HCT116 (cell line): ENCODE results near the gene MTHFS. TPM values are rescaled to one million over a fixed set of nuclear protein-coding genes. Genes with fewer than 3 reads are reported as not detected.

Experiments used
- ATAC-seq: fragments of 200-7000 bp; cut with Tn5 transposase; 2 replicates; pipeline ENCODE4 v1.9.1; 2020; ENCODE audit warnings: mild to moderate bottlenecking, moderate library complexity
- BruUV-seq: library from RNA; stranded (reverse); fragments of 400-500 nt; replicated peaks from 2 replicates; lab custom pipeline; 2021; lab: Mats Ljungman, UMichigan
- CTCF ChIA-PET: fragments of 300-600 bp; sonication (Branson Sonifier 250); formaldehyde crosslinking; loops from one replicate; lab custom pipeline; 2021; ENCODE audit warnings: antibody characterized with exemption; lab: Charles Lee
- POLR2A ChIA-PET: fragments of 300-600, 350-600 bp; sonication (Branson Sonifier 250); formaldehyde crosslinking; loops from one replicate; lab custom pipeline; 2021; ENCODE audit warnings: antibody characterized with exemption; lab: Charles Lee
- RAD21 ChIA-PET, 2 experiments: fragments of 300-600 bp; sonication (Branson Sonifier 250); formaldehyde crosslinking; loops; one replicate each; lab custom pipeline; 2023; ENCODE audit warnings: low total read pairs in 2 of 2; ENCODE audit not compliant: uncharacterized antibody in 2 of 2, unreplicated experiment in 2 of 2, low non-redundant PET in 1 of 2; lab: Charles Lee
- DNase-seq: peaks from one replicate; pipeline ENCODE4 v3.0.0-alpha.2; 2010; ENCODE audit warnings: low read depth, low spot score
- H2AFZ ChIP-seq: fragments of 200-600 bp; shearing (Covaris generic), sonication (generic); 2 replicates; pipeline ENCODE4 v1.6.1; 2017; ENCODE audit warnings: low read depth, mixed run types, mixed read lengths, antibody characterized with exemption, low read length; ENCODE audit not compliant: poor library complexity, severe bottlenecking
- H3K27ac ChIP-seq: 2 replicates; pipeline ENCODE4 v1.5.1; 2012; ENCODE audit warnings: low read depth, low read length
- H3K27me3 ChIP-seq: fragments of 200-600 bp; sonication (generic); 2 replicates; pipeline ENCODE4 v1.6.1; 2016; ENCODE audit warnings: mixed run types, low read length, mixed read lengths; ENCODE audit not compliant: insufficient read depth
- H3K36me3 ChIP-seq, 2 experiments: fragments of 200-500 bp in 1 of 2; fragments of 200-600 bp in 1 of 2; sonication (Bioruptor generic) in 1 of 2; sonication (generic) in 1 of 2; 2 replicates each; pipeline versions ENCODE4 v1.5.1 to v1.6.1; 2014 to 2016; ENCODE audit warnings: low read length in 2 of 2, inconsistent platforms in 1 of 2, mixed read lengths in 1 of 2, mixed run types in 1 of 2; ENCODE audit not compliant: insufficient read depth in 2 of 2, control insufficient read depth in 1 of 2
- H3K4me1 ChIP-seq, 2 experiments: fragments of 200-600 bp in 1 of 2; sonication (generic) in 1 of 2; 2 replicates each; pipeline versions ENCODE4 v1.5.1 to v1.6.1; 2012 to 2017; ENCODE audit warnings: low read length in 2 of 2, inconsistent platforms in 1 of 2, mild to moderate bottlenecking in 1 of 2, mixed read lengths in 1 of 2, mixed run types in 1 of 2, moderate library complexity in 1 of 2; ENCODE audit not compliant: insufficient read depth in 2 of 2, control insufficient read depth in 1 of 2
- H3K4me2 ChIP-seq: fragments of 200-600 bp; sonication (generic); 2 replicates; pipeline ENCODE4 v1.6.1; 2017; ENCODE audit warnings: mixed run types, low read length, mixed read lengths
- H3K4me3 ChIP-seq, 2 experiments: fragments of 200-600 bp in 1 of 2; sonication (generic) in 1 of 2; replicated peaks in 1 of 2; 2 replicates each; pipeline ENCODE4 v1.5.1; 2011 to 2016; ENCODE audit warnings: low read length in 2 of 2, control low read depth in 1 of 2, low read depth in 1 of 2, mild to moderate bottlenecking in 1 of 2, mixed read lengths in 1 of 2, mixed run types in 1 of 2
- H3K79me2 ChIP-seq: fragments of 200-600 bp; sonication (generic); 2 replicates; pipeline ENCODE4 v1.6.1; 2017; ENCODE audit warnings: mild to moderate bottlenecking, mixed run types, low read length, moderate library complexity, mixed read lengths; ENCODE audit not compliant: insufficient read depth
- H3K9ac ChIP-seq: fragments of 200-600 bp; sonication (generic); 2 replicates; pipeline ENCODE4 v1.6.1; 2016; ENCODE audit warnings: low read length, mixed read lengths
- H3K9me2 ChIP-seq: fragments of 200-600 bp; sonication (generic), shearing (Covaris generic); 2 replicates; pipeline ENCODE4 v1.6.1; 2017; ENCODE audit warnings: mixed run types, mild to moderate bottlenecking, moderate library complexity; ENCODE audit not compliant: insufficient read depth
- H3K9me3 ChIP-seq, 2 experiments: fragments of 200-500 bp in 1 of 2; fragments of 200-600 bp in 1 of 2; sonication (Bioruptor generic) in 1 of 2; sonication (generic) in 1 of 2; 2 replicates each; pipeline ENCODE4 v1.6.1; 2014 to 2017; ENCODE audit warnings: low read length in 2 of 2, mixed read lengths in 2 of 2, inconsistent platforms in 1 of 2, low read depth in 1 of 2, mild to moderate bottlenecking in 1 of 2, mixed run types in 1 of 2, moderate library complexity in 1 of 2; ENCODE audit not compliant: control insufficient read depth in 1 of 2, insufficient read depth in 1 of 2
- H4K20me1 ChIP-seq: fragments of 200-600 bp; sonication (generic), shearing (Covaris generic); 2 replicates; pipeline ENCODE4 v1.6.1; 2017; ENCODE audit warnings: mixed run types, mild to moderate bottlenecking, moderate library complexity; ENCODE audit not compliant: insufficient read depth
- CBX3 ChIP-seq: IDR thresholded peaks from 2 replicates; pipeline ENCODE4 v1.6.1; 2012; ENCODE audit warnings: low read depth
- ELF1 ChIP-seq: IDR thresholded peaks from 2 replicates; pipeline ENCODE4 v1.6.1; 2012; ENCODE audit warnings: low read depth, borderline replicate concordance
- EZH2 ChIP-seq: fragments of 200-600 bp; sonication (generic); IDR thresholded peaks from 2 replicates; pipeline ENCODE4 v1.6.1; 2017; ENCODE audit warnings: antibody characterized with exemption, mixed run types
- SRF ChIP-seq: IDR thresholded peaks from 2 replicates; pipeline ENCODE4 v1.6.1; 2012; ENCODE audit warnings: low read depth
- TCF7L2 ChIP-seq: IDR thresholded peaks from 2 replicates; pipeline ENCODE4 v1.7.0; 2011; ENCODE audit warnings: borderline replicate concordance, inconsistent platforms; ENCODE audit not compliant: insufficient read depth, insufficient read length; ENCODE audit errors: extremely low read depth
- YY1 ChIP-seq: IDR thresholded peaks from 2 replicates; pipeline ENCODE4 v1.6.1; 2011; ENCODE audit warnings: low read length, low read depth, moderate library complexity, mild to moderate bottlenecking; ENCODE audit not compliant: insufficient replicate concordance; ENCODE audit errors: extremely low read depth
- ZNF274 ChIP-seq: fragments of 200-500 bp; sonication (Bioruptor generic); IDR thresholded peaks from 2 replicates; pipeline ENCODE4 v1.6.1; 2014; ENCODE audit warnings: mild to moderate bottlenecking, low read depth, low read length, inconsistent platforms
- intact Hi-C: fragments of 100-400 bp; cut with micrococcal nuclease; formaldehyde crosslinking; loops from 2 replicates; pipeline ENCODE4 v1.10.0; 2022
- total RNA-seq: library from RNA; stranded (reverse); gene quantifications from one replicate; pipeline ENCODE4 v1.2.1, GENCODE V29; 2021; ENCODE audit not compliant: unreplicated experiment
- TF ChIP-seq, protein P1 (sequence below): IDR thresholded peaks from 2 replicates; pipeline ENCODE4 v1.6.1; 2012
- TF ChIP-seq, protein P2 (sequence below), 3 experiments: fragments of 200-600 bp in 1 of 3; sonication (generic) in 1 of 3; IDR thresholded peaks in 2 of 3; conservative IDR thresholded peaks in 1 of 3; 2 replicates each; pipeline ENCODE4 v1.5.1; 2012 to 2017; ENCODE audit warnings: low read depth in 2 of 3, low read length in 2 of 3, antibody characterized with exemption in 1 of 3, borderline replicate concordance in 1 of 3, control low read depth in 1 of 3, mild to moderate bottlenecking in 1 of 3, mixed read lengths in 1 of 3, mixed run types in 1 of 3, moderate library complexity in 1 of 3; ENCODE audit not compliant: insufficient read depth in 1 of 3
- TF ChIP-seq, protein P3 (sequence below): IDR thresholded peaks from 2 replicates; pipeline ENCODE4 v1.6.1; 2012; ENCODE audit warnings: low read depth

Gene MTHFS
- total RNA-seq, 1 experiment from 2014 or later = 30.5 TPM

DNA sequence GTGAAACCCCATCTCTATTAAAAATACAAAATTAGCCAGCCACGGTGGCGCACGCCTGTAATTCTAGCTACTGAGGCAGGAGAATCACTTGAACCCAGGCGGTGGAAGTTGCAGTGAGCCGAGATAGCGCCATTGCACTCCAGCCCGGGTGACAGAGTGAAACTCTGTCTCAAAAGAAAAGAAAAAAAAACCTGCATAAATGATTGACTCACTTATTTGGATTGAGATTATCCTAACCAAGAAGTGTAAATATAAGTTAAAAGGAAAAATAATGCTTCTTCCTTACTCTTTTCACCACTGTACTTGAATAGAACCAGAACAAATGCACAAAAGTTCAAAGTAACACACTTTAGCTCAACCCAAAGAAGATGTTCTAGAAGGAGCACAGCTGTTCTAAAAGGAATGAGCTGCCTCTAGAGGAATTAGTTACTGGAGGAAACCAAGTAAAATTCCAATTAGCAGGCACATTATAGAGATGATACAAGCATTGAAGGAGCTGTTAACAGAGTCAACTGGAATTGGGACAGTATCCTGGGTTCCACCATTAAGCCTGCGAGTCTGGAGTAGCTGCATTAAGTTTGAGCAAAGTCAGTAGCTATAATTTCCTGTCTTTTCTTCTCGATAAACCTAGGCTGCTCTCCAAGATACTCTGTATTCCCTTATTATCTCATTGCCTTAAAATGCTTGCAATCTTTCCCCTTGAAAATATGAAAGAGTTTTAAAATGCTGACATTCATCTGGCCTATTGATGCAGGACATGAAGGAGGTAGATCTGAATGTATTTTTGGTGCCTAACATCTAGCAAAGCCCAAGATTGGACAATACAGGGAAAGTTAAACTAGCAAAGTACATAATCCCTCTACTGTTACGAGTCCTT lies 9.5 kb downstream of the MTHFS start:
- peaks cover 26% of the 10 kb centered on the region for H3K79me2 ChIP-seq
- intact Hi-C loops = no loop called here
- no peaks in the 10 kb centered on the region for H3K4me1 ChIP-seq
- no peak overlapping the region for H3K4me2 ChIP-seq
- ChIA-PET CTCF (interaction anchor here (0.9 kb wide), 1 partner anchor 34 kb away, joined by 3 read pairs; no protein-coding TSS in a partner anchor), RAD21 (no interaction called here), POLR2A (no interaction called here)
- no peaks in the 10 kb centered on the region for H3K9me3 ChIP-seq
- H3K9me2 ChIP-seq = no peaks in the 10 kb centered on the region
- H3K27ac ChIP-seq = no peak overlapping the region
- no peak overlapping the region for H3K4me3 ChIP-seq
- ATAC-seq = no peak
- no peaks in the 10 kb centered on the region for H4K20me1 ChIP-seq
- H3K9ac ChIP-seq = no peak overlapping the region
- no peak for DNase-seq
- no peaks in the 10 kb centered on the region for H3K27me3 ChIP-seq
- TF ChIP-seq SRF = no peak
- TF ChIP-seq, protein P1, sequence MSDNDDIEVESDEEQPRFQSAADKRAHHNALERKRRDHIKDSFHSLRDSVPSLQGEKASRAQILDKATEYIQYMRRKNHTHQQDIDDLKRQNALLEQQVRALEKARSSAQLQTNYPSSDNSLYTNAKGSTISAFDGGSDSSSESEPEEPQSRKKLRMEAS = no peak
- TF ChIP-seq TCF7L2 = no peak
- TF ChIP-seq, protein P2, sequence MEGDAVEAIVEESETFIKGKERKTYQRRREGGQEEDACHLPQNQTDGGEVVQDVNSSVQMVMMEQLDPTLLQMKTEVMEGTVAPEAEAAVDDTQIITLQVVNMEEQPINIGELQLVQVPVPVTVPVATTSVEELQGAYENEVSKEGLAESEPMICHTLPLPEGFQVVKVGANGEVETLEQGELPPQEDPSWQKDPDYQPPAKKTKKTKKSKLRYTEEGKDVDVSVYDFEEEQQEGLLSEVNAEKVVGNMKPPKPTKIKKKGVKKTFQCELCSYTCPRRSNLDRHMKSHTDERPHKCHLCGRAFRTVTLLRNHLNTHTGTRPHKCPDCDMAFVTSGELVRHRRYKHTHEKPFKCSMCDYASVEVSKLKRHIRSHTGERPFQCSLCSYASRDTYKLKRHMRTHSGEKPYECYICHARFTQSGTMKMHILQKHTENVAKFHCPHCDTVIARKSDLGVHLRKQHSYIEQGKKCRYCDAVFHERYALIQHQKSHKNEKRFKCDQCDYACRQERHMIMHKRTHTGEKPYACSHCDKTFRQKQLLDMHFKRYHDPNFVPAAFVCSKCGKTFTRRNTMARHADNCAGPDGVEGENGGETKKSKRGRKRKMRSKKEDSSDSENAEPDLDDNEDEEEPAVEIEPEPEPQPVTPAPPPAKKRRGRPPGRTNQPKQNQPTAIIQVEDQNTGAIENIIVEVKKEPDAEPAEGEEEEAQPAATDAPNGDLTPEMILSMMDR (IDR thresholded peaks at IDR 0.05 in 2 of 3, conservative IDR thresholded peaks at IDR 0.05 in 1 of 3; ENCODE audit: borderline replicate concordance in 1 of 3, insufficient read depth in 1 of 3, low read depth in 2 of 3, low read length in 2 of 3) = no peak
- TF ChIP-seq ELF1 = no peak
- no peak for TF ChIP-seq ZNF274
- no peak for TF ChIP-seq CBX3
- TF ChIP-seq YY1 = no peak
- no peak for TF ChIP-seq EZH2
- TF ChIP-seq, protein P3, sequence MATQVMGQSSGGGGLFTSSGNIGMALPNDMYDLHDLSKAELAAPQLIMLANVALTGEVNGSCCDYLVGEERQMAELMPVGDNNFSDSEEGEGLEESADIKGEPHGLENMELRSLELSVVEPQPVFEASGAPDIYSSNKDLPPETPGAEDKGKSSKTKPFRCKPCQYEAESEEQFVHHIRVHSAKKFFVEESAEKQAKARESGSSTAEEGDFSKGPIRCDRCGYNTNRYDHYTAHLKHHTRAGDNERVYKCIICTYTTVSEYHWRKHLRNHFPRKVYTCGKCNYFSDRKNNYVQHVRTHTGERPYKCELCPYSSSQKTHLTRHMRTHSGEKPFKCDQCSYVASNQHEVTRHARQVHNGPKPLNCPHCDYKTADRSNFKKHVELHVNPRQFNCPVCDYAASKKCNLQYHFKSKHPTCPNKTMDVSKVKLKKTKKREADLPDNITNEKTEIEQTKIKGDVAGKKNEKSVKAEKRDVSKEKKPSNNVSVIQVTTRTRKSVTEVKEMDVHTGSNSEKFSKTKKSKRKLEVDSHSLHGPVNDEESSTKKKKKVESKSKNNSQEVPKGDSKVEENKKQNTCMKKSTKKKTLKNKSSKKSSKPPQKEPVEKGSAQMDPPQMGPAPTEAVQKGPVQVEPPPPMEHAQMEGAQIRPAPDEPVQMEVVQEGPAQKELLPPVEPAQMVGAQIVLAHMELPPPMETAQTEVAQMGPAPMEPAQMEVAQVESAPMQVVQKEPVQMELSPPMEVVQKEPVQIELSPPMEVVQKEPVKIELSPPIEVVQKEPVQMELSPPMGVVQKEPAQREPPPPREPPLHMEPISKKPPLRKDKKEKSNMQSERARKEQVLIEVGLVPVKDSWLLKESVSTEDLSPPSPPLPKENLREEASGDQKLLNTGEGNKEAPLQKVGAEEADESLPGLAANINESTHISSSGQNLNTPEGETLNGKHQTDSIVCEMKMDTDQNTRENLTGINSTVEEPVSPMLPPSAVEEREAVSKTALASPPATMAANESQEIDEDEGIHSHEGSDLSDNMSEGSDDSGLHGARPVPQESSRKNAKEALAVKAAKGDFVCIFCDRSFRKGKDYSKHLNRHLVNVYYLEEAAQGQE = no peak
- BruUV-seq = no TSS peak
- H3K36me3 ChIP-seq = peaks cover 7 to 26% of the 10 kb centered on the region in 2 experiments; a peak in 2 of 4 replicates
- no peak overlapping the region for H2AFZ ChIP-seq
